SIG-M5 (cell line): ENCODE results near the gene SLC66A1.

Experiments
- DNase-seq: peaks from one replicate; lab custom pipeline; 2025; lab: John Stamatoyannopoulos, UW

The SLC66A1 gene

GRCh38 chr1:19377812-19378718 is 65.9 kb downstream of the SLC66A1 start:
- no peak for DNase-seq
